GM13977 (cell line): ENCODE measurements around the gene TSHZ2.
"Not testable (repeated sequence)": the region's sequence is repeated elsewhere in the genome, so short reads cannot be mapped to it uniquely, and the experiment has no call there.

ENCODE experiments used
- DNase-seq: peaks from one replicate; pipeline ENCODE4 v3.0.0; 2012; ENCODE audit warnings: low spot score
- CTCF ChIP-seq: IDR thresholded peaks from 2 replicates; pipeline ENCODE4 v1.5.1; 2012; ENCODE audit warnings: mild to moderate bottlenecking, control low read depth; ENCODE audit not compliant: insufficient read depth; ENCODE audit errors: extremely low read depth, missing control alignments
- in situ Hi-C: fragments of 300-500 bp; cut with MboI; formaldehyde crosslinking; loops from one replicate; pipeline ENCODE4 v1.12.0; 2022; ENCODE audit warnings: low sequenced_read_pairs, low pct_unique_long_range_greater_than_20kb, mixed read lengths, inconsistent platforms; ENCODE audit not compliant: unreplicated experiment

The TSHZ2 gene

GRCh38 chr20:53529658-53530057 is 557.5 kb downstream of the TSHZ2 start:
- DNase-seq, result no peak
- in situ Hi-C loops, result no loop called here
- TF ChIP-seq CTCF, result no peak

- in situ Hi-C loops, result no loop called here
- no peak for DNase-seq
- TF ChIP-seq CTCF, result no peak
Observed at GRCh38 chr20:53530440-53530839, 558.3 kb downstream of the TSHZ2 start.

GRCh38 chr20:53532654-53533312 is 560.6 kb downstream of the TSHZ2 start:
- in situ Hi-C loops, DNase-seq: not testable (repeated sequence)

GRCh38 chr20:53533500-53533899 is 561.3 kb downstream of the TSHZ2 start:
- TF ChIP-seq CTCF, result no peak
- in situ Hi-C loops, result no loop called here
- no peak for DNase-seq

GRCh38 chr20:53534037-53534436 is 561.9 kb downstream of the TSHZ2 start:
- TF ChIP-seq CTCF, result no peak
- no peak for DNase-seq
- in situ Hi-C loops, result no loop called here

GRCh38 chr20:53535878-53536277 is 563.7 kb downstream of the TSHZ2 start:
- no peak for DNase-seq
- in situ Hi-C loops, result no loop called here
- no peak for TF ChIP-seq CTCF

- DNase-seq, in situ Hi-C loops: not testable (repeated sequence)
Observed at GRCh38 chr20:53536382-53536781, 564.2 kb downstream of the TSHZ2 start.

GRCh38 chr20:53539516-53539915 is 567.4 kb downstream of the TSHZ2 start:
- no peak for DNase-seq
- no peak for TF ChIP-seq CTCF
- in situ Hi-C loops, result no loop called here
